ENCODE results near the gene CEL. TPM values are rescaled to one million over a fixed set of nuclear protein-coding genes. Genes with fewer than 3 reads are reported as not detected.
"Not testable (repeated sequence)": the region's sequence is repeated elsewhere in the genome, so short reads cannot be mapped to it uniquely, and the experiment has no call there.

Gene CEL
- polyA plus RNA-seq, 4 donors = 3.5 to 5.8 (median 5.0) TPM

DNA sequence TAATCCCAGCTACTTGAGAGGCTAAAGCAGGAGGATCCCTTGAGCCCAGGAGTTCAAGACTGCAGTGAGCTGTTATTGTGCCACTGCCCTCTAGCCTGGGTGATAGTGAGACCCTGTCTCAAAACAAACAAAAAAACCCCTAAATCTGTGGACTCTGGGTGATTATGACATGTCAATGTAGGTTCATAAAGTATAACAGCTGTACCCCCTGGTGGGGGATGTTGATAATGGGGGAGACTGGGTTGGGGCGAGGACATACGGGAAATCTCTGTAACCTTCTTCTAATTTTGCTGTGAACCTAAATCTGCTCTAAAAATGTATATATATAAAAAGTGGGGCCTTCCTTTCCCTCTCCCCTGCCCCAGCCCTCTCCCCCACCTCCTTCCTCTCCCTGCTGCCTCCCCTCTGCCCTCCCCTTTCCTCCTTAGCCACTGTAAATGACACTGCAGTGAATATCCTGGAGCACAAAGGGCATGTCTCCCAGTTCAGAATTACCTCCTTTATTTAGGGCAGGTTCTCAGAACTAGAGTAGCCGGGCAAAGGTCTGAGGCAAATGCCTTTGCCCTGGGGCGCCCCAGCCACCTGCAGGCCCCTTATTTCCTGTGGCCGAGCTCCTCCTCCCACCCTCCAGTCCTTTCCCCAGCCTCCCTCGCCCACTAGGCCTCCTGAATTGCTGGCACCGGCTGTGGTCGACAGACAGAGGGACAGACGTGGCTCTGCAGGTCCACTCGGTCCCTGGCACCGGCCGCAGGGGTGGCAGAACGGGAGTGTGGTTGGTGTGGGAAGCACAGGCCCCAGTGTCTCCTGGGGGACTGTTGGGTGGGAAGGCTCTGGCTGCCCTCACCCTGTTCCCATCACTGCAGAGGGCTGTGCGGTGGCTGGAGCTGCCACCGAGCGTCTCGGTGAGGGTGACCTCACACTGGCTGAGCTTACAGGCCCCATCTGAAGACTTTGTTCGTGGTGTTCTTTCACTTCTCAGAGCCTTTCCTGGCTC is 19.3 kb downstream of the CEL start:
- DNase-seq (ENCODE audit: low read depth in 4 of 4, low spot score in 2 of 4) = not testable (repeated sequence)

GRCh38 chr9:133081957-133082644 is 20.3 kb downstream of the CEL start:
- not testable (repeated sequence) for DNase-seq (ENCODE audit: low read depth in 4 of 4, low spot score in 2 of 4)

DNA sequence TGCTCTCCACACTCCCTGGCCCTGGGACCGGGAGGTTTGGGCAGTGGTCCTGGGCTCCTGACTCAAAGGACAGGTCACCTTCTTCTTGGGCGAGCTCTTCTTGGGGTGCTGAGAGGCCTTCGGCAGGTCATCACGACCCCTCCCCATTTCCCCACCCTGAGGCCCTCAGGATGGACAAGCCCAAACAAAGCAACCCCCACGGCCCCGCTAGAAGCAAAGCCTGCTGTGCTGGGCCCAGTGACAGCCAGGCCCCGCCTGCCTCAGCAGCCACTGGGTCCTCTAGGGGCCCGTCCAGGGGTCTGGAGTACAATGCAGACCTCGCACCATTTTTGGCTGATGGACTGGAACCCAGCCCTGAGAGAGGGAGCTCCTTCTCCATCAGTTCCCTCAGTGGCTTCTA is 21.9 kb downstream of the CEL start:
- DNase-seq (ENCODE audit: low read depth in 4 of 4, low spot score in 2 of 4) = not testable (repeated sequence)

DNA sequence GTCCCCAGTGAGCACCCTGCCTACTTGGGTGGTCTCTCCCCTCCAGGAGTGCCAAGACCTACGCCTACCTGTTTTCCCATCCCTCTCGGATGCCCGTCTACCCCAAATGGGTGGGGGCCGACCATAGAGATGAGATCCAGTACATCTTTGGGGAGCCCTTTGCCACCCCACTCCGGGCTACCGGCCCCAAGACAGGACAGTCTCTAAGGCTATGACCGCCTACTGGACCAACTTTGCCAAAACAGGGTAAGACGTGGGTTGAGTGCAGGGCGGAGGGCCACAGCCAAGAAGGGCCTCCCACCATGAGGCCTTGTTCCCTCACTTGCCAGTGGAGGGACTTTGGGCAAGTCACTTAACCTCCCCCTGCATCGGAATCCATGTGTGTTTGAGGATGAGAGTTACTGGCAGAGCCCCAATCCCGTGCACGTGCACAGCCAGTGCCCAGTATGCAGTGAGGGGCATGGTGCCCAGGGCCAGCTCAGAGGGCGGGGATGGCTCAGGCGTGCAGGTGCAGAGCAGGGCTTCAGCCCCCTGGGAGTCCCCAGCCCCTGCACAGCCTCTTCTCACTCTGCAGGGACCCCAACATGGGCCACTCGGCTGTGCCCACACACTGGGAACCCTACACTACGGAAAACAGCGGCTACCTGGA is 24.6 kb downstream of the CEL start:
- not testable (repeated sequence) for DNase-seq (ENCODE audit: low read depth in 4 of 4, low spot score in 2 of 4)

- no peak for DNase-seq (ENCODE audit: low read depth in 4 of 4, low spot score in 2 of 4)
Observed at GRCh38 chr9:133086894-133087293, 25.1 kb downstream of the CEL start.

- no peak for DNase-seq (ENCODE audit: low read depth in 4 of 4, low spot score in 2 of 4)
Observed at GRCh38 chr9:133087429-133088145, 25.8 kb downstream of the CEL start.

GRCh38 chr9:133088146-133088750 is 26.5 kb downstream of the CEL start:
- DNase-seq (ENCODE audit: low read depth in 4 of 4, low spot score in 2 of 4) = no peak

DNA sequence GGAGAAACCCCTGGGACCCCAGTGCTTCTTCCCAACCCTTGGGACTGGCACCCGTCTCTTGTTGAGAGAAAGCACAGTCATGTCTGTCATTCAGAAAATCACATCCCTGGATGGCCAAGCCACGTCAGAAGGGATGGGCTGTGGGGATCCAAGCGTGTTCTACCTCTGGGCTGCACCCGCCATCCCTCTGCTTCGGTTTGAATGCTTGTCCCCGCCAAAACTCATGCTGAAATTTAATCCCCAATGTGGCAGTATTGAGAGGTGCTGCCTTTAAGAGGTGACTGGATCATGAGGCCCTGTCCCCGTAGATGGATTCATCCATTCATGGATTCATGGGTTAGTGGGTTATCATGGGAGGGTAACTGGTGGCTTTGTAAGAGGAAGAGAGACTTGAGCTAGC is 27.0 kb downstream of the CEL start:
- no peak for DNase-seq (ENCODE audit: low read depth in 4 of 4, low spot score in 2 of 4)

DNA sequence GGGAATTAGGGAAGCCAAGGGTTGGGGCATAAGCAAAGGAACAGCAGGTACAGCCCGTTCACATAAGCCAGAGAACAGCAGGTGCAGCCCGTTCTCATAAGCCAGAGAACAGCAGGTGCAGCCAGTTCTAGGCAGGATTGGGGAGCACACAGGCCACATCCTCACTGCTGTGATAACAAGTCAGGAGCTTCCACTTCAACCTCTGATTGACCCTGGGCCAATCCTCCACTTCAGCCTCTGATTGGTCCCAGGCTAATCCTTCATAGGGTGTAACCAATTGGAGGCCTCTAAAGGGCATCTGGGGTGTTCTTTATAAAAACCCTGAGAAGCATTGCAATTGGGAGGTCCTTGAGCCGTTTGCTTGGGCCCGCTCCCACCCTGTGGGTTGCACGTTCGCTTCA is 27.5 kb downstream of the CEL start:
- DNase-seq (ENCODE audit: low read depth in 4 of 4, low spot score in 2 of 4) = no peak

- no peak for DNase-seq (ENCODE audit: low read depth in 4 of 4, low spot score in 2 of 4)
Observed at GRCh38 chr9:133090187-133090586, 28.4 kb downstream of the CEL start.

DNA sequence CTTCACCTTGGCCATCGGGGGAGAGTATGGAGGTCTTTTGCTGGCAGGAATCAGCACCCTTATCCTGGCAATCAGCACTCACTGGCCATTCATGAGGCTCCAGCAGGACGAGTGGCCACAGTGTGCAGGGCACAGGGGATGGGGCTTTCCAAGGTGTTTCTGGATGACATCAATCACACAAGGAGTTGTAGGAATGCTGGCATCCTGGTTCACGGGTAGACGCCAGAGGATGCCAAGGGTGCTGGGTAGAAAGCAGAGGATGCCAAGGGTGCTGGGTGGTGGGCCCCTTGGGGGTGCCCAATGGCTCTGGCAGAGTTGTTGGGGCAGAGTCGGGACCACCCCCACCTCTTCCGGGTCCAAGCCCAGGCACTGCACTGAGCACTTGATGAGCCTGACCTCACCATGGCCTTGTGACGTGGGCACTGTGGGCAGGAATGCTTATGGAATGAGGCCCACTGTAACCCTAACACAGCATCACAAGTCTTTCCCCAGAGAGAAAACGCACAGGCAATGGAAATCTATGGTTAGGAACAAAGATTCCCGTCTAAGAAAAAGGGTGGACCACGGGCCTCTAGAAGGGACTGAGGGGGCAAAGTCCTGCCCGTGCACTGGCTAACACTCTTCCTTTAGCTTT is 29.1 kb downstream of the CEL start:
- no peak for DNase-seq (ENCODE audit: low read depth in 4 of 4, low spot score in 2 of 4)

GRCh38 chr9:133094351-133094750 is 32.6 kb downstream of the CEL start:
- not testable (repeated sequence) for DNase-seq (ENCODE audit: low read depth in 4 of 4, low spot score in 2 of 4)

GRCh38 chr9:133094842-133095393 is 33.1 kb downstream of the CEL start:
- no peak for DNase-seq (ENCODE audit: low read depth in 4 of 4, low spot score in 2 of 4)

GRCh38 chr9:133098104-133098754 is 36.4 kb downstream of the CEL start:
- no peak for DNase-seq (ENCODE audit: low read depth in 4 of 4, low spot score in 2 of 4)

DNA sequence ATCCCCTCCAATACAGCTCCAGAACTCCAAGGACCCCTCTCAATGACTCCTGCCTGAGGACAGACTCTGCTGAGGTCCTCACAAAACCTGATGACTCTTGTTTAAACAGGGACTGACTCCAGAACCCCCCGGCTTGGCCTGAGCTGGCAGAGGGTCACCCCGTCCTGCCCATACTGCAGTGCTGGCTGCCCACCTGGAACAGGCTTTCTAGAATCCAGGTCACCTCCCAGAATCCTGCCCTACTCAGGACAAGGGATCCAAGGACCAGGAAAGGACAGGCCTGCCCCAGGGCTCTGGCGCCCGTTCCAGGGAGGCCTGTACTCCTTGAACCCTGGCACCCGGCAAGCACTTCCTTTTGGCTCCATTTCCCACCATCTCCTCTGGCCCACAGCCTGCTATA is 37.1 kb downstream of the CEL start:
- no peak for DNase-seq (ENCODE audit: low read depth in 4 of 4, low spot score in 2 of 4)

- DNase-seq (ENCODE audit: low read depth in 4 of 4, low spot score in 2 of 4) = no peak
Observed at GRCh38 chr9:133099726-133100505, 38.1 kb downstream of the CEL start.

GRCh38 chr9:133100506-133101355 is 39.0 kb downstream of the CEL start:
- DNase-seq (ENCODE audit: low read depth in 4 of 4, low spot score in 2 of 4) = no peak
